ENCODE results near the gene CDC20B. TPM values are rescaled to one million over a fixed set of nuclear protein-coding genes. Genes with fewer than 3 reads are reported as not detected.

The CDC20B gene
- 0.03 TPM in 2 replicates for polyA plus RNA-seq (2012; rRNA removed)
- polyA plus RNA-seq (2012; cell fraction: cytosol; rRNA removed), result 0.03 and 0.05 TPM in 2 replicates
- polyA plus RNA-seq (2012; cell fraction: nucleus; rRNA removed), result 0.10 and 0.13 TPM in 2 replicates

GRCh38 chr5:55172937-55173686 is at the start of gene CDC20B:
TSS of gene CDC20B (minus strand) at chr5:55173177. CDS start at chr5:55173000, 177 bp downstream.
- Histone ChIP-seq H3K4me3 (ENCODE audit: low read depth in 2 of 2, low read length in 1 of 2) (peak within 1 kb of the TSS; percentile 51 to 59), H3K4me1 (ENCODE audit: control insufficient read depth in 1 of 2, insufficient read depth in 2 of 2, low read depth in 1 of 2, low read length in 1 of 2) (peaks cover 3 to 13% of the 10 kb centered on the region in 2 experiments; a peak in 3 of 4 replicates), H3K79me2 (ENCODE audit: insufficient read depth) (no peaks in the 10 kb centered on the region), H3F3A (replicated peaks; ENCODE audit: insufficient read depth) (peaks cover 19% of the 10 kb centered on the region), H3K27ac (ENCODE audit: low read depth in 2 of 2, low read length in 1 of 2) (no peak within 1 kb of the TSS), H4K20me1 (ENCODE audit: insufficient read depth) (no peaks in the 10 kb centered on the region; the same call in 1 of the 2 replicates), H3K9me3 (no peaks in the 10 kb centered on the region), H3K9ac (no peak within 1 kb of the TSS), H3K27me3 (ENCODE audit: insufficient read depth) (peaks cover 46% of the 10 kb centered on the region), H2AFZ (ENCODE audit: low read depth) (peak within 1 kb of the TSS; percentile 80), H3K4me2 (peak within 1 kb of the TSS; percentile 98), H3K9me2 (no peaks in the 10 kb centered on the region), H3K36me3 (replicated peaks in 1 of 2; ENCODE audit: control insufficient read depth in 1 of 2, insufficient read depth in 2 of 2, low read length in 1 of 2) (no peaks in the 10 kb centered on the region)
- WGBS (ENCODE audit: low lambda C conversion rate), result 1% methylated on average over 45 of the region's 69 CpGs
- peak; percentile 94 for DNase-seq
- CTCF ChIA-PET, result interaction anchor here (0.7 to 2.0 kb wide), 14 partner anchors 10 to 656 kb away, joined by 3 to 9 read pairs (median 4); partner anchors contain the start of genes GPX8 and SNX18
- TF ChIP-seq USF1 (IDR thresholded peaks at IDR 0.05; ENCODE audit: borderline replicate concordance, low read depth), result no peak
- TF ChIP-seq ELF1 (IDR thresholded peaks at IDR 0.05), result no peak
- no peak for TF ChIP-seq MXI1 (IDR thresholded peaks at IDR 0.05; ENCODE audit: low read depth, low read length)
- TF ChIP-seq EZH2phosphoT487 (IDR thresholded peaks at IDR 0.05; ENCODE audit: borderline replicate concordance, low read depth), result no peak
- TF ChIP-seq SIN3A (IDR thresholded peaks at IDR 0.05; ENCODE audit: borderline replicate concordance, low read depth, low read length), result peak; percentile 45; the same call in 1 of the 2 replicates
- TF ChIP-seq ZBTB33 (IDR thresholded peaks at IDR 0.05; ENCODE audit: borderline replicate concordance, low read depth), result no peak
- TF ChIP-seq EP300 (IDR thresholded peaks at IDR 0.05; ENCODE audit: borderline replicate concordance in 1 of 2, low read depth in 1 of 2, low read length in 1 of 2), result no peak
- POLR2A ChIA-PET, result no interaction called here

- no peaks in the 10 kb centered on the region for H3K9me2 ChIP-seq
- TF ChIP-seq EZH2phosphoT487 (IDR thresholded peaks at IDR 0.05; ENCODE audit: borderline replicate concordance, low read depth) (0 out of 2 replicates have a peak, but pooled peaks have one; percentile 9), SIN3A (IDR thresholded peaks at IDR 0.05; ENCODE audit: borderline replicate concordance, low read depth, low read length) (no peak)
- no peak for DNase-seq
- no peak overlapping the region for H2AFZ ChIP-seq (ENCODE audit: low read depth)
- no peaks in the 10 kb centered on the region for H3K79me2 ChIP-seq (ENCODE audit: insufficient read depth)
- H3K9ac ChIP-seq, result no peak overlapping the region
- CTCF ChIA-PET, result no interaction called here
- H3K4me3 ChIP-seq (ENCODE audit: low read depth in 2 of 2, low read length in 1 of 2), result no peak overlapping the region
- H4K20me1 ChIP-seq (ENCODE audit: insufficient read depth), result no peaks in the 10 kb centered on the region
- peaks cover 0 to 5% of the 10 kb centered on the region in 2 experiments; a peak in 1 of 4 replicates for H3K4me1 ChIP-seq (ENCODE audit: control insufficient read depth in 1 of 2, insufficient read depth in 2 of 2, low read depth in 1 of 2, low read length in 1 of 2)
- no peak overlapping the region for H3K4me2 ChIP-seq
- POLR2A ChIA-PET, result no interaction called here
- peaks cover 93% of the 10 kb centered on the region for H3K27me3 ChIP-seq (ENCODE audit: insufficient read depth)
- 50% methylated on average over 29 of the region's 30 CpGs for WGBS (ENCODE audit: low lambda C conversion rate)
- H3K36me3 ChIP-seq (replicated peaks in 1 of 2; ENCODE audit: control insufficient read depth in 1 of 2, insufficient read depth in 2 of 2, low read length in 1 of 2), result no peaks in the 10 kb centered on the region
- H3K9me3 ChIP-seq, result no peaks in the 10 kb centered on the region
- H3K27ac ChIP-seq (ENCODE audit: low read depth in 2 of 2, low read length in 1 of 2), result no peak overlapping the region
- peaks cover 4% of the 10 kb centered on the region for H3F3A ChIP-seq (replicated peaks; ENCODE audit: insufficient read depth)
These were observed 49.4 kb upstream of the CDC20B start for GRCh38 chr5:55222092-55222984.

Measured in SK-N-SH (cell line).